GOT3 (cell line): ENCODE measurements around the gene TXNDC17.
"Not testable (repeated sequence)": the region's sequence is repeated elsewhere in the genome, so short reads cannot be mapped to it uniquely, and the experiment has no call there.

ENCODE experiments used
- DNase-seq: peaks from one replicate; lab custom pipeline; 2025; ENCODE audit warnings: mixed read lengths; lab: John Stamatoyannopoulos, UW

TXNDC17 gene

GRCh38 chr17:6684460-6684783 lies 43.6 kb downstream of the TXNDC17 start:
- DNase-seq, result no peak

DNA sequence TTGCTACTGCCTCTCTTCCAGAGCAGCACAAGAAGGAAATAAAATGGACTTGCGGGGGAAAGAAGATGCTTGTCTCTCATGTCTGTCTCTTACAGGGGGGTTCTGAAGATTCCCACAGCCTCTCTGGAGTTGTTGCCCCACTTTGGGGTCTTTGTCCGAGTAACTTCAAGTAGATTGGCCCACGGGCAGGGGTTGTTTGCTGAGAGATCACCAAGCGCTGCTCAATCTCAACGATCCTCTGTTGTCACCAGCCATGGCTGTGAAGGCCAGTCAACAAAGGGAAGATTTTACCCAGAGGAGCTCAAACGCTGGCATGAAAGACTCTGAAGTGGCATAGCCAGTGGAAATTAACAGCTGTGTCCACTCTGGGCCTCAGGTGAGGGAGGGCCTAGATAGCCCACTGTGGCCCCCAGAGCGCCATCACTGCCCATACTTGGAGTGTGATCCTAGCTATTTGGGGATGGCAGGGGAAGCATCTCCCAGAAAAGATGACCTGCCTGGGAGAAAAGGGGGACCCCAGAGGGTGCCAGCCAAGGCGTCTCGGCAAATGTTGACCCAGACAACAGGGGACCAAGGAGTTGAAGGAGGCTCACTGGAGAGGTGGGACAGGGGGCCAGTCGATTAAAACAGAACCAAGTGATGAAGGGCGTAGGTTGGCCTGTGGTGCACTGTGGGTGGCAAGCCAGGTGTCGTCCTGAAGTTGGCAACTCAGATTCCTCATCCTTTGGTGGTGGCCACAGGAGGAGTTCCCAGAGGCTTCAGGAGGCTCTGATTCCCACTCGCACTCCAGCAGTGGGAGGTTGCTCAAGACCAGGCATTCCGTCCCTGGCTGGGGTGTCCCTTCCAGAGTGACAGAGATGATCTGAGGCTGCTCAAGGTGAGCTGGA lies 44.3 kb downstream of the TXNDC17 start:
- no peak for DNase-seq

- no peak for DNase-seq
Measured at GRCh38 chr17:6686026-6686425, 45.2 kb downstream of the TXNDC17 start.

DNA sequence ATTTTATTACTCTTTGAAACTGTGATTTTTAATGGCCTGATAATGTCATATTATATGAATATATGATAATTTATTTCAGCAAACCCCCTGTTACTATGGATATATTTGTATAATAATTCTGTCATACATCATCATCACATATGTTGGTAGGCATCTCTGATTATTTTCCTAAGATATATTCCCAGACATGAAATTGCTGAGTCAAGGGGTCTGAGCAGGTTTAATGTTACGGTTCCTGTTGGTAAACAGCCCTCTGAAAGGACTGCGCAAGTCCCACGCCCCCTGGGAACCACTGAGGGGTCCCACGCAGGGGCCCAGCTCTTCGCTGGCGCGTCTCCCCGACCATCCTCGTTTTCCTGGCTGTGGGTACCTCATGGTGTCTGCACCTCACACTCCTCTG lies 48.1 kb downstream of the TXNDC17 start:
- no peak for DNase-seq

GRCh38 chr17:6690641-6691040 lies 49.8 kb downstream of the TXNDC17 start:
- no peak for DNase-seq

DNA sequence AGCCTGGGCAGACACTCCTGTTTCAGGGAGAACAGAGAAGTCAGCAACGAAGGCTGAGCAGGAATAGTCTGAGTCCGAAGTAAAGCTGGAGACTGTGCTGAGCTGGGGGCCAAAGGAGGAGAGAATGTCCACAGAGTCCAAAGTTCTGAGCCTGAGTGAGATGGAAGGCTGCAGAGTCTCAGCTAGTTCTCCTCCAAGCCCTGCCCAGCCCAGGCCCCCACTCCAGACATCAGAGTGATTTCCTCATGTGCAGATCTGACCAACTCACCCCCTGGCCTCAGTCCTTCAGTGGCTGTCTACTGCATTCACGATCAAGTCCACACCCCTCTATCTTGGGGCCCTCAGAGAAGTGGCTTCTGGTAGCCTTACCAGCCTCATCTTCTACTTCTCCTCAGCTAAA lies 50.7 kb downstream of the TXNDC17 start:
- DNase-seq, result no peak

DNA sequence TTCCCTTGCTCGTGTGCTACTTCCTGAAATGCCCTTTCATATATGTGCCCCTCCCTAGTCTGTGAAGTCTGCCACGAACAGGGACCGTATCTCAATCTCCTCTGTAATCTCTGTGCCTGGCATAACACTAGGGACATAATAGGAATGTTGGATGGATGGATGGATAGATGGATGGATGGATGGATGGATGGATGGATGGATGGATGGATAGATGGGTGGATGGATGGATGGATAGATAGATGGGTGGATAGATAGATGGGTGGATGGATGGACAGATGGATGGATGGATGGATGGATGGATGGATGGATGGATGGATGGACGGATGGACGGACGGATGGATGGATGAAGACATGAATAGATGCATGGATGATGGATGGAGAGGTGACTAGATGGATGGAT lies 51.1 kb downstream of the TXNDC17 start:
- DNase-seq, result not testable (repeated sequence)
